Fibroblast of the aortic adventitia (primary cell): ENCODE measurements around the gene PIP4K2A. TPM values are rescaled to one million over a fixed set of nuclear protein-coding genes. Genes with fewer than 3 reads are reported as not detected.
"Not testable (repeated sequence)": the region's sequence is repeated elsewhere in the genome, so short reads cannot be mapped to it uniquely, and the experiment has no call there.

Experiments used
- DNase-seq: peaks from one replicate; pipeline ENCODE4 v3.0.0-alpha.2; 2010; ENCODE audit warnings: low read depth
- H3K4me3 ChIP-seq: 2 replicates; pipeline ENCODE4 v1.5.1; 2011; ENCODE audit warnings: low read depth, mild to moderate bottlenecking, control low read depth, low read length, moderate library complexity
- total RNA-seq: library from RNA; depleted of rRNA; stranded (reverse); fragments of >200 nt; gene quantifications from 2 replicates; pipeline ENCODE4 v1.2.3, GENCODE V29; 2012; ENCODE audit warnings: low replicate concordance
- TF ChIP-seq, protein P1 (sequence below): IDR thresholded peaks from 2 replicates; pipeline ENCODE4 v1.5.1; 2011; ENCODE audit warnings: mild to moderate bottlenecking, low read length, control low read depth, inconsistent platforms; ENCODE audit not compliant: insufficient read depth

The PIP4K2A gene
- total RNA-seq, 1 donor: 52.2 TPM

DNA sequence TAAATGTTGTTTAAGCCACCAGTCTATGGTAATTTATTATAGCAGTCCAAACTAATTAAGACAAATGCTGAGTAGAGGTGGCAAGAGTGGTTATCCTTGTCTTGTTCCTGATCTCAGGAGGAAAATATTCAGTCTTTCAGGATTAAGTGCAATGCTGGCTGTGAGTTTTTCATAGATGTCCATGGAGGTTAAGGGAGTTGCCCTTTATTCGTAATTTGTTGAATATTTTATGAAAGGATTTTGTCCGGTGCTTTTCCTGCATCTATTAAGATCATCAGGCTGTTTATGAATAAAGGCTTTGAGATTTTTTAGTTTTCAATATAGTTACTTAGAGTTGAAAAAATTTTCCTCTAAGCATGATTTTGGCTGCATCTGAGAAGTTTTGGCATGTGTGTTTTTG, 186.9 kb downstream of the PIP4K2A start:
- TF ChIP-seq, protein P1, sequence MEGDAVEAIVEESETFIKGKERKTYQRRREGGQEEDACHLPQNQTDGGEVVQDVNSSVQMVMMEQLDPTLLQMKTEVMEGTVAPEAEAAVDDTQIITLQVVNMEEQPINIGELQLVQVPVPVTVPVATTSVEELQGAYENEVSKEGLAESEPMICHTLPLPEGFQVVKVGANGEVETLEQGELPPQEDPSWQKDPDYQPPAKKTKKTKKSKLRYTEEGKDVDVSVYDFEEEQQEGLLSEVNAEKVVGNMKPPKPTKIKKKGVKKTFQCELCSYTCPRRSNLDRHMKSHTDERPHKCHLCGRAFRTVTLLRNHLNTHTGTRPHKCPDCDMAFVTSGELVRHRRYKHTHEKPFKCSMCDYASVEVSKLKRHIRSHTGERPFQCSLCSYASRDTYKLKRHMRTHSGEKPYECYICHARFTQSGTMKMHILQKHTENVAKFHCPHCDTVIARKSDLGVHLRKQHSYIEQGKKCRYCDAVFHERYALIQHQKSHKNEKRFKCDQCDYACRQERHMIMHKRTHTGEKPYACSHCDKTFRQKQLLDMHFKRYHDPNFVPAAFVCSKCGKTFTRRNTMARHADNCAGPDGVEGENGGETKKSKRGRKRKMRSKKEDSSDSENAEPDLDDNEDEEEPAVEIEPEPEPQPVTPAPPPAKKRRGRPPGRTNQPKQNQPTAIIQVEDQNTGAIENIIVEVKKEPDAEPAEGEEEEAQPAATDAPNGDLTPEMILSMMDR: no peak

GRCh38 chr10:22524333-22524732, 190.0 kb downstream of the PIP4K2A start:
- not testable (repeated sequence) for DNase-seq, H3K4me3 ChIP-seq

More for the DNA sequence above, 186.9 kb downstream of the PIP4K2A start:
- no peak overlapping the region for H3K4me3 ChIP-seq
- no peak for DNase-seq

DNA sequence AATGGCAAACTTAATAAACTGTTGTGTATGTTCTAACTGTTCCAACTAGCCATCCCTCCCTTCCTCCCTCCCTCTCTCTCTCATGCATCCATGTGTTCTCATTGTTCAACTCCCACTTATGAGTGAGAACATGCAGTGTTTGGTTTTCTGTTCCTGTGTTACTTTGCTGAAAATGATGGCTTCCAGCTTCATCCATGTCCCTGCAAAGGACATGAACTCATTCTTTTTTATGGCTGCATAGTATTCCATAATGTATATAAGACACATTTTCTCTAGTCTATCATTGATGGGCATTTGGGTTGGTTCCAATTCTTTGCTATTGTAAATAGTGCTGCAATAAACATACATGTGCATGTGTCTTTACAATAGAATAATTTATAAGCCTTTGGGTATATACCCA, 193.7 kb downstream of the PIP4K2A start:
- H3K4me3 ChIP-seq, DNase-seq: not testable (repeated sequence)

DNA sequence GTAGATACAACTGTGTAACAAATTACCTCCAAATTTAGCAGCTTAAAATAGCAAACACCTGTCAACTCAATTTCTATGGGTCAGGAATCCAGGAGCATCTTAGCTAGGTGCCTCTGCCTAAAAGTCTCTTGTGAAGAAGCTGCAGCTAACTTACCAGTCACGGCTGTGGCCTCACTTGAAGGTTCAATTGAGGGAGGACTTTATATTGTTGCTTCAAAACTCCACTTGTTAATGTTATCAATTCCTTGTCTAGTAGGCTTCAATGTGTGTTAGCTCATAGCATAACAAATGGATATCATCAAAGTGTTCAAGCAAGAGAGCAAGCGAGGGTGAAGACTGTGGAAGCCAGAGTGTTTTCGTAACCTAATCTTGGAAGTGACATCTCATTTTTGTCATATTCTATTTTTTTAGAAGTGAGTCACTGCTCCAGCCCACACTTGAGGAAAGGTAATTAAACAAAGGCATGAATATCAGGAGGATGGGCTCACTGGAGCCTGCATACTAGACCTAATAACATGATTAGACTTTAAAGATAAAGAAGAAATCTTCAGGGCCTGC, 196.1 kb downstream of the PIP4K2A start:
- no peak overlapping the region for H3K4me3 ChIP-seq
- no peak for DNase-seq

DNA sequence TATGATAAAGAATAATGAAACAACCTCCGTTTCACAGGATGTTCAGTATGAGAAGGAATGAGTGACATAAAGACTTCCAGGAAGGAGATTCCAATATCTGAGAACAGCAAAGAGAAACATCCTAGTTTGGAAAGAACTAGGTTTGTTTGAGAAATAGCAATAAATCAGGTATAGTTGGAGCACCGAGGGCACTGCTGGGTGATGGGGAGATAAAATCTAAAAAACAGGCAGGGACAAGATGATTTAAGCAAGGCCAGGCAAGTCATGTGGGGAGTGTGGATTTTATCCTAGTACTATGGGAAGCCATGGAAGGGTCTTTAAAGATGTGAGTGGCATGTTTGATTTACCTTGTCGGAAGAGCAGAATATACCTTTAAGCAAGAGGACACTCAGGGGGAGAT, 199.4 kb downstream of the PIP4K2A start:
- no peak overlapping the region for H3K4me3 ChIP-seq
- TF ChIP-seq, protein P1: no peak
- no peak for DNase-seq

More for the DNA sequence above, 196.1 kb downstream of the PIP4K2A start:
- TF ChIP-seq, protein P1: no peak

DNA sequence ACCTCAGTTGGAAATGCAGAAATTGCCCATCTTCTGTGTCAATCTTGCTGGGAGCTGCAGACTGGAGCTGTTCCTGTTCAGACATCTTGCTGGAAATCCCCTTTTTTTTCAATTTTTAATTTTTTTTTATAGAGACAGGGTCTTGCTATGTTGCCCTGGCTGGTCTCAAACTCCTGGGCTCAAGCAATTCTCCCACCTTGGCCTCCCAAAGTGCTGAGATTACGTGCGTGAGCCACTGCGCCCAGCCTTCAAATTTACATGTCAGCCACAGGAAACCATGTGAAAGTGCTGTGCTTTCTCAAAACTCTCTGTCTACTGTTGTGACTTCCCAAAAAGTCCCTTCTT, 200.0 kb downstream of the PIP4K2A start:
- DNase-seq, H3K4me3 ChIP-seq: not testable (repeated sequence)

DNA sequence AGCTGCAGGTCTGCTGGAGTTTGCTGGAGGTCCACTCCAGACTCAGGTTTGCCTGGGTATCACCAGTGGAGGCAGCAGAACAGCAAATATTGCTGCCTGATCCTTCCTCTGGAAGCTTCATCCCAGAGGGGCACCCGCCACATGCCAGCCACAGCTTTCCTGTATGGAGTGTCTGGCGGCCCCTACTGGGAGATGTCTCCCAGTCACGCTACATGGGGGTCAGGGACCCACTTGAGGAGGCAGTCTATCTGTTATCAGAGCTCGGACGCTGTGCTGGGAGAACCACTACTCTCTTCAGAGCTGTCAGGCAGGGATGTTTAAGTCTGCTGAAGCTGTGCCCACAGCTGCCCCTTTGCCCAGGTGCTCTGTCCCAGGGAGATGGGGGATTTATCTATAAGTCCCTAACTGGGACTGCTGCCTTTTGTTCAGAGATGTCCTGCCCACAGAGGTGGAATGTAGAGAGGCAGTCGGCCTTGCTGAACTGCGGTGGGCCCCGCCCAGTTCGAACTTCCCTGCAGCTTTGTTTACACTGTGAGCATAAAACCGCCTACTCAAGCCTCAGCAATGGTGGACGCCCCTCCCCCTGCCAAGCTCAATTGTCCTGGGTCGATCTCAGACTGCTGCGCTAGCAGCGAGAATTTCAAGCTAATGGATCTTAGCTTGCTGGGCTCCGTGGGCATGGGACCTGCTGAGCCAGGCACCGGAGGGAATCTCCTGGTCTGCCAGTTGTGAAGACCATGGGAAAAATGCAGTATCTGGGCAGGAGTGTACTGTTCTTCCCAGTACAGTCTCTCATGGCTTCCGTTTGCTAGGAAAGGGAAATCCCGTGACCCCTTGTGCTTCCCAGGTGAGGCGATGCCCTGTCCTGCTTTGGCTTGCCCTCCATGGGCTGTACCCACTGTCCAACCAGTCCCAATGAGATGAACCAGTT, 200.6 kb downstream of the PIP4K2A start:
- H3K4me3 ChIP-seq: not testable (repeated sequence)

DNA sequence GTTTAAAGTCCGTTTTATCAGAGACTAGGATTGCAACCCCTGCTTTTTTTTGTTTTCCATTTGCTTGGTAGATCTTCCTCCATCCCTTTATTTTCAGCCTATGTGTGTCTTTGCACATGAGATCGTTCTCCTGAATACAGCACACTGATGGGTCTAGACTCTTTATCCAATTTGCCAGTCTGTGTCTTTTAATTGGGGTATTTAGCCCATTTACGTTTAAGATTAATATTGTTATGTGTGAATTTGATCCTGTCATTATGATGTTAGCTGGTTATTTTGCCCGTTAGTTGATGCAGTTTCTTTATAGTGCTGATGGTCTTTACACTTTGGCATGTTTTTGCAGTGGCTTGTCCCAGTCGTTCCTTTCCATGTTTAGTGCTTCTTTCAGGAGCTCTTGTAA, 202.4 kb downstream of the PIP4K2A start:
- not testable (repeated sequence) for H3K4me3 ChIP-seq, DNase-seq

More for the DNA sequence above, 200.6 kb downstream of the PIP4K2A start:
- not testable (repeated sequence) for DNase-seq

DNA sequence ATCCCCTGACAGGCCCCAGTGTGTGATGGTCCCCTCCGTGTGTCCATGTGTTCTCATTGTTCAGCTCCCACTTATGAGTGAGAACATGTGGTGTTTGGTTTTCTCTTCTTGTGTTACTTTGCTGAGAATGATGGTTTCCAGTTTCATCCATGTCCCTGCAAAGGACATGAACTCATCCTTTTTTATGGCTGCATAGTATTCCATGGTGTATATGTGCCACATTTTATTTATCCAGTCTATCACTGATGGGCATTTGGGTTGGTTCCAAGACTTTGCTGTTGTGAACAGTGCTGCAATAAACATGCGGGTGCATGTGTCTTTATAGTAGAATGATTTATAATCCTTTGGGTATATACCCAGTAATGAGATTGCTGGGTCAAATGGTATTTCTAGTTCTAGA, 206.2 kb downstream of the PIP4K2A start:
- DNase-seq, H3K4me3 ChIP-seq: not testable (repeated sequence)

GRCh38 chr10:22505911-22506685, 208.3 kb downstream of the PIP4K2A start:
- no peak overlapping the region for H3K4me3 ChIP-seq
- TF ChIP-seq, protein P1: no peak
- DNase-seq: no peak
